GM19468 (cell line): Measurements from ENCODE around the gene PDE7B.
A peak's percentile ranks its signal among the peaks of the same experiment; 100 is the strongest.
"Not testable (repeated sequence)": the region's sequence is repeated elsewhere in the genome, so short reads cannot be mapped to it uniquely, and the experiment has no call there.

Source experiments
- ATAC-seq: cut with Tn5 transposase; IDR thresholded peaks from one replicate; pipeline ENCODE4 v1.9.1; 2021; ENCODE audit warnings: mild to moderate bottlenecking, moderate library complexity, moderate number of reproducible peaks; ENCODE audit not compliant: unreplicated experiment; ENCODE audit errors: extremely low read depth

Gene PDE7B

DNA sequence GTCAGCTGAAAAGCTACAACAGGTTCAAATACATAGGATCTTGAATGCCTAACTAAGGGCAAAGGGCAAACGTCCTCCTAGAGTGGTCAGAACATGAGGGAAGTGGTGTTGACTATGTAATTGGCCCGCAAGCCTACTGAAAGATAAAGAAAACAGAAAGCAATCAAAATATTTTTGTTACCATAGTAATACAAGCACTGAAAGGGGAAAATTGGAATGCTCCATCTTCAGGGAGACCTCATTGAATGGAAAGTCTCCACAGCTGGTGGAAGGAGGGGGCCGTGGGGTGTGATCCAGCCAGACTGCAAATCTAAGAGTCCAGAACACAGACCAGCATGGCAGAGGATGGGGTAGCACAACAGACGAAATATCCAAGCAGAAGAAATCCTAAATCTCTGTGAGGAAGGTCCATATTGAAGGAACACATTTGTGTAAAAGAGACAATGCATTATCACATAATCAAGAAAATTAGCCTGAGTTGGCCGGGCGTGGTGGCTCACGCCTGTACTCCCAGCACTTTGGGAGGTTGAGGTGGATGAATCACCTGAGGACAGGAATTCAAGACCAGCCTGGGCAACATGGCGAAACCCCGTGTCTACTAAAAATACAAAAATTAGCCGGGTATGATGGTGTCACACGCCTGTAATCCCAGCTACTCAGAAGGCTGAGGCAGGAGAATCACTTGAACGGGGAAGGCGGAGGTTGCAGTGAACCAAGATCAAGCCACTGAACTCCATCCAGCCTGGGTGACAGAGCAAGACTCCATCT lies 359.1 kb downstream of the PDE7B start:
- no peak for ATAC-seq

DNA sequence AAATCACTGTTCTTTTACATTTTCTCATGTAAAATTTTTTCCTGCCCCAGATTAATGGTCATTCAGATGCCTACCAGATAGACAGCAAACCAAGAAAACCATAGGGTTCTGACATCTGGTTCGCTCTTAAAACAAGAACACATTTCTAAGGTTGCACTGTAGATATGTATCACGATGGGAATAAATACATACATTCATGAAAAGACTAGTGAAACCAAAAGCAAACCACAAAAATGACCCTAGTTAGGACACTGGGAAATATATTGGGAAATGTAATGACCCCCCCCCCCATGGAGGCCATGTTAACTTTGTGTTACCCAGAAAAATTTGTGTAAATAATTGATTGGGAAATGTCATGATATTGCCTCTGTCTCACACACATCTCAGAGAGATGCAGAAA lies 361.1 kb downstream of the PDE7B start:
- no peak for ATAC-seq

DNA sequence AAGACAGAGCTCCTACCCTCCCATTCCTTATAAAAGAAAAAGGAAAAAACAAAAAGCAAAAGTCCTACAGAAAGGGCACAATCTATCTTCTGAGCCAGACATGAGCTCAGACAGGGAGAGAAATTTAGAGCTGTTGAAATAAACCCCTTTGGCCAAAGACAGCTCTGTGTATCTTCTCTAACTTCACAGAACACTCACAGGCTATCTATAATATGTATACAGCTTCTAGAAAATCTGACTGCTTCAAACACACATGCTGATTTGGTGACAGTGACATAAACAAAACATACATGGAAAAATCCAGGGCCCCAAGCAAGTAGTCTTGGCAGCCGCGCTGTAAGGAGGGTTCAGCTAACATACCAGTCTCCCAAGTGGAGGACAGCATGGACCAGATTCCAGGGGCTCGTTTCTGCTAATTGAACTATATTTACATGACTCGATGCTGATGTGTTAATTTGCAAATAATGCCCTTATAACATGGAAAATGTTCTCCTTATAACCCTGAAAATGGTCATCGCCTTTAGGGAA lies 361.6 kb downstream of the PDE7B start:
- ATAC-seq, result no peak

DNA sequence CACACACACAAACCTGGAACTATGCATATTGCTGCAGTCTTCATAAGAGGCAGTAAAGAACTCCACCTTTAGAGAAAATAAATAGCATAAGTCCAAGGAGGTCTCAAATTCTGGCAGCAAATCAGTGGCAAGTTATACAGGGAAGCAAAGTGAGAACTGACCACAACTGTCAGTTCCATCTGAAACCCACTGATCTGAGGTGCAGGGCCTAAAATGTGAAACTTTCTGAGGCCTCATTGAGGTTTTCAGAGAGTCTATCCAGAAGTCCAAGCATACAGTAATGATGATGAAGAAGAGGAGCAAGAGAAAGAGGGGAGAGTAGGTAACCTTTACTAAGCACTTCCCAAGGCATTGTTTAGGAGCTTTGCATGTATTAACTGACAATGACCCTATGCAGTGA lies 362.4 kb downstream of the PDE7B start:
- no peak for ATAC-seq

DNA sequence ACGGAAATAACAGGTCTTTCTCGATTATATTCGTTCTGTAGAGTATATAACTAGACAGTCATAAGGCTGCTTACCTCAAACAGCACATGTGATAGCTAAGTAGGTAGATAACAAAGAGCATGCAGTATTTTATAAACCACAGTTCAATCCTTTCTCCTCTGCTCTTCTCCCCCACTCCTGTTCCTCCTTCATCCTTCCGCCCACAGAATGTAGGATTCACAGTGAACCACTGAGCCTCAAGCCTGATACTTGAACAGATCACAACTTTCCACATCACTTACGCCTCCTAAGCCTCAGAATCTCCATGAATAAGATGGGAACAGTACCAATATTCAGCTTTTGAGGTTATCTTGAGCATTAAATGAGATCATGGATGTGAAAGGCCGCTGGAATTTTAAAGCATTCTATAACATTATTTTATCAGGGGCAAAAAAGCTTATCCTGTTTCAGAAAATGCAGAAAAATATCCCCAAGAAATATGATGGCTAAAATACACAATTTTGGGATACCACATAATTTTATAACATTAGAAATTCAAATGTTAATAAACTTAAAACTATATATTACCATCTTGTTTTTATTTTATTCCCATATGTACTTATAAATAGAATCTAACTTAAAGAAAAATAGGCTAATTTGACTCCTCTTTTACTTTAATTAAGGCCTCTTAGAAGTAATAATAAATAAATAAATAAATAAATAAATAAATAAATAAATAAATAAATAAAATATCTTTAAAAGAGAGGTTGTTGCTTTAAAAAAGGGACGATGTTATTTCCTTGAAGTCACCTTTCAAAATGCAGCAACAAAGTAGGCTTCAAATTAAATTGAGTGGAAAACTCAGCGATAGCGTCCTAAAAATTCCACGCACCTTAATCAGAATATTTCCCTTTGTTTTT lies 365.3 kb downstream of the PDE7B start:
- no peak for ATAC-seq

DNA sequence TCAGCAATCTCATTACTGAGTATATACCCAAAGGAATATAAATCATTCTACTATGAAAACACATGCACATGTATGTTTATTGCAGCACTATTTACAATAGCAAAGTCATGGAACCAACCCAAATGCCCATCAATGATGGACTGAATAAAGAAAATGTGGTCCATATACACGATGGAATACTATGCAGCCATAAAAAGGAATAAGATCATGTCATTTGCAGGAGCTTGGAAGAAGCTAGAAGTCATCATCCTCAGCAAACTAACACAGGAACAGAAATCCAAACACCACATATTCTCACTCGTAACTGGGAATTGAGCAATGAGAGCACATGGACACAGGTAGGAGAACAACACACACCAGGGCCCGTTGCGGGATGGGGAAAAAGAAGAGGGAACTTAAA lies 373.5 kb downstream of the PDE7B start:
- not testable (repeated sequence) for ATAC-seq

DNA sequence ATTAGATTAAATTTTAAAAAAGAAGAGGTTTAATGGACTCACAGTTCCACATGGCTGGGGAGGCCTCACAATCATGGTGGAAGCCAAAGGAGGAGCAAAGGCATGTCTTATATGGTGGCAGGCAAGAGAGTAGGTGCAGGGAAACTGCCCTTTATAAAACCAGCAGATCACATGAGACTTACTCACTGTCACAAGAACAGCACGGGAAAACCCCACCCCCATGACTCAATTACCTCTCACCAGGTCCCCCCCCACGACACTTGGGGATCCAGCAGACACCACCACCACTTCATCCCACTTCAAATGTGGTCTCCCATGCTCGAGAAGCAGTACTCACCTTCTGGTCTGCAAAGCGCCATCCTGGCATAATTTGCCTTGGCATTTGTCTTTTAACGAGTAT lies 374.0 kb downstream of the PDE7B start:
- no peak for ATAC-seq

DNA sequence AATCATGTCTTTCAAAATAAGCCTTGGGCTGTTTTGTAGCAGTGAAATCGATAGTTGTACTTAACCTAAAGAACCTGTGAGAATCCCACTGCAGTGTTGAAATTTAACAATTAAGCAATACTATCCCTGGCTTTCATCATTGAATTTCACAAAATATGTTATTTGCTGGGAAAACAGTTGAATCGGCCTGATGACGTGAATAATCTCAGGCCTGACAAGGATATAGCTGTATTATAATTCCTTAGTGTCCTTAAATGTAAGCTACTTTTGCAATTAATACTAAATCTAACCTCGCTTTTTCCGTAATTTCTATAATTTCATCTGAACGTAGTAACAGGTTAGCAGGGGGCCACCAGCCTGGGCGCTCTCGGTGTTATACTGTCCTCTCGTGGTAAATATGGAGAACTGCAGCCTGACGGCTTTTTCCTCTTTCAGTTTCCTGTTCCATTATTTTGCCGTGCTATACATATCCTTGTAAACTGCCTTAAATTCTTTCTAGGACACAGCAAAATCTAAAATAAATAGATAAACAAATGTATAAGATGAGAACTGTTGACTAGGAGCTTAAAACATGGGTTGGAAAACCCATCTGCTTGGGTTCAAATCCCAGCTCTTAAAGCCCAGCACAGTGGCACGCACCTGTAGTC lies 374.6 kb downstream of the PDE7B start:
- peak; percentile 54 for ATAC-seq

DNA sequence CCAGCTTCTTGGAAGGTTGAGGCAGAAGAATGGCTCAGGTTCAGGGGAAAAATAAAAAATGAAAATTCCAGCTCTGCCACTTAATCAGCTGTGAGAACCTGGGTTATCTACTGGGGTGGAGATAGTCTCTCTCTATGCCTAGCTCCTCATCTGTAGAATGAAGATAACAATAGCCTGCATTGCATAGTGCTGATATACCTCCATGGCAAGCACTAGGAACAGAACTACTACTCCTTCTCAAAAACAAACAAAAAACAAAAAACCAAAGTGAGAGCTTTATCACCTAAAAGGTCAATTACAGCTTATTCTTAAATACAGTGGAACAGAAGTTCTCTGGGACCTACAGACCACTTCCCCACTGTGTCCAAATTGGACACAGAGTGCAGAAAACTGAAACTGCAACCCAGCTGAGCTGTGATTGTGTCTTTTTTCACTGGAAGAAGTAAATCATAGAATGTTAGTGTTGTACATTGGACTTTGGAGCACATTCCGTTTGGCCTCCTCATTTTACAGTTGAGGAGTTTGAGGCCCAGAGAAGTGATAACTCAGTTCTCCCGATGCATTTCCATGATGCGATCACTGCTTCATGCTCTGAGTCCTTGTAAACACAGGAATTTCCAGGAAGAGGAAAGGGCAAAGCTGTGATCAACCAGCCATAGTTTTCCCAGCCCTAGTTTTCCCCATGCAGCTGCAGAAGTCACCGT lies 375.3 kb downstream of the PDE7B start:
- no peak for ATAC-seq

DNA sequence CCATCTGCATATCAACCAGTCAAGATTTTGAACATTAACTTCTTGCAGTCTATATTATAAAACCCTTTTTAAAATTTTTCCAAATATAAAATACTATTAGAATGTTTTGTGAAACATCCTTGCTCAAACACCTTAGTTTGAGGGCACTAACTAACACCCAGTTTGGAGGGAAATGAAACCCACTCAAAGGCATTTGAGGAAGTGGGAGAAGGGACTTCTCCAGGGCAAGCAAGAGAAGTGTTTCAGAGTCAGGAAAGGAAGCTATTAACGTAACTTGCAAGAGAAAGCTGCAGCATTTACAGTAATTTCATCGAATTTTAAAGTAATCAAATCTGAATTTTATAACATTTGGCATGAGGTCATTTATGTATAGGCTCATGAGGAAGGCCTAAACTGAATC lies 377.3 kb downstream of the PDE7B start:
- no peak for ATAC-seq

DNA sequence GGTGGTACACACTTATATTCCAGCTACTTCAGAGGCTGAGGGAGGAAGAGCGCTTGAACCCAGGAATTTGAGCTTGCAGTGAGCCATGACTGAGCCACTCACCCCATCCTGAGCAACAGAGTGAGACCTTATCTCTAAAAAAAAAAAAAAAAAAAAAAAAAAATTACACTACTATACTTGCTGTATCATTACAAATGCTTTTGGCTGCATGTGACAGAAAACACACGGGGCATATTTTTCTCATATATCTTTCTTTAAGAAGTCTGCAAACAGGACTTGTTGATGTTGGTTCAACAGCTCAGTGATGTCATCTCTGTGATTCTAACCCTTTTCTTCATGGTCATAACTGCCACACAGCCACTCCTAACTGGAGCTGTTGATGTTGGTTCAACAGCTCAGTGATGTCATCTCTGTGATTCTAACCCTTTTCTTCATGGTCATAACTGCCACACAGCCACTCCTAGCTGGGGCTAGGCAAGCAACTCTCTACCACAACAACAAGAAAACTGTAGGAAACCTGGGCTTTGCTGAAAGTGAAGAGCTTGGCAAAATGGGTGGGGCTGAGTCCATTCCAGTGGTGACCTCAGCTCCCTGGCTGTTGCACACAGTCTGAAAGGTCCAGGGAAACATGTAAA lies 378.8 kb downstream of the PDE7B start:
- ATAC-seq, result no peak

DNA sequence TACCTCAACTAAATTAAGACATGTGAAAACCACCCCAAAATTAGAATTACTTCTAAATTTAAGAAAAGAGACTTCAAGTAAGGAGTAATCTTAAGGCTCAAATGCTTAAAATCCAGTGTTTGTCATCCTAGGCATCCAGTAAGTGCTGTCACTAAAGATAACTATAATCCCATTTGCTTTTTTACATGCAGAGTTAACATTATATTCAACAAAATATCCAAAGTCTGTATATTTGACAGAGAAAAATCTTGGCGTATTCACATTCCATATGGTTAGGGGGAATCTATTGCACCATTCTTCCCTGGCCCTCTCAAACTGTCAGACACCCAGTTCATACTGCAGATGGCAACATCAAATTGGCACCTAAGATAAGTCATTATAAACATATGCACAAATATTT lies 381.2 kb downstream of the PDE7B start:
- ATAC-seq, result no peak

DNA sequence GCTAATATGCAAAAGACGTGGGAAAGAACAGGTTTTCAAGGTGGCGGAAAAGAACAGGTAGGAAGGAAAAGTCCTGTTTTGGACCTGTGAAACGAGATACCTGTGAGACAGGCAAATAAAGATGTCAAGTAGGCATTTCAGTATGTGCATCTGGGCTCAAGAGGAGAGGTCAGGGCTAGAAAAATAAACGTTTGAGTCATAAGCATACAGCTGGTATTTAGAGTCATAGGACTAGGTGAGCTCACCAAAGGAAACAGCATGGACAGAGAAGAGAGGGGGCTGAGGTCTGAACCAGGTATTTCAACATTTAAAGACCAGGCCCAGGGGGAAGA lies 383.7 kb downstream of the PDE7B start:
- ATAC-seq, result no peak

DNA sequence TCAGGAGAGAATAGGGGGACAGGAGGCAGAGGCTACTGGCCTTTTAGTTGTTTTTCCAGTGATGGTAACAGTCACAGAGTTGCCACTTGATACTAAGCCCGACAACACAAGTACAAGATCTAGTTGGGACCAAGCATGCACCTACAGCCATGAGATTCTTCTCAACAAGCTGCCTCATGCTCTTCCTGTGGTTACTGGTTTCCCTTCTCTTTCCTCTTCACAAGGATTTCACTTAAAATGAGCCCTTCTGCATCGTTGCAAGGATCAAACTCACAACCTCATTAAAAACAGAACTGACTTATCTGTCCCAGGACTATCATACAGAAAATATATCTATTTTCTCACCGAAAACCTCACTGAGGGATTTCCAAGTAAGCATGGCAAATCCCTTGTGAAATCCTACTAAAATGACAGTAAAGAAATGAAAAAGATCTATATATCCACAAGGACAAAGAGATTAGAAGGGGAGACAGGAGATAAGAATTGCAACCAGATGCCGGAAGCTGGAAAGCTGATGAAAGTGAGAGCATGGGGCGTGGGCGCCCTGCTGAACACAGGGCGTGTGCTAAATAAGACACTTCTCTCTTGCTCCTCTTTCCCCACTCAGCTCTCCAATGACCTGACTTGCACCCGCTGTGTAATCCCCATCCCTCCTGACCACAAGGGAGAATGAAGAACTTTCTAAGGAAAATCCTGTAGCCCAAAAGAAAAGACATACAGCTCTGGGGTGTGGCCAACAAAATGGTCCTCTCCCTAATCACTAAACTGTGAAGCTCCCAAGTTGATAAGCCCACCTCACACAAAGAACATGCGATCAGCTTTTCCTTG lies 385.2 kb downstream of the PDE7B start:
- no peak for ATAC-seq

DNA sequence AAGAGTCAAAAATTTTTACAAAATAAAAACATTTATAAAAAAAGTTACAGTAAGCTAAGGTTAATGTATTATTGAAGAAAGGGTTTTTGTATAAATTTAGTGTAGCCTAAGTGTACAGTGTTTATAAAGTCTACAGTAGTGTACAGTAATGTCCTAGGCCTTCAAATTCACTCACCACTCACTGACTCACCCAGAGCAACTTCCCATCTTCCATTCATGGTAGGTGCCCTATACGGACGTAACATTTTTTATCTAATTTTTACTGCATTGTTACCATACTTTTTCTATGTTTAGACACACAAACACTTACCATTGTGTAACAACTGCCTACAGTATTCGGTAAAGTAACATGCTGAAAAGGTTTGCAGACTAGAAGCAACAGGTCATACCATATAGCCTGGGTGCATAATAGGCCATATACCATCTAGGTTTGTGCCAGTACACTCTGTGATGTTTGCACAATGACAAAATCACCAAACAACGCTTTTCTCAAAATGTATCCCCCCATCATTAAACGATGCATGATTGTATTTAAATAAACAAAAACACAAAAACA lies 392.6 kb downstream of the PDE7B start:
- no peak for ATAC-seq
